Measurements from ENCODE around the gene CAPN9.

Gene CAPN9

GRCh38 chr1:230796626-230797025 is 49.4 kb downstream of the CAPN9 start:
- no peak for DNase-seq (ENCODE audit: low read depth)

GRCh38 chr1:230797376-230797920 is 50.3 kb downstream of the CAPN9 start:
- no peak for DNase-seq (ENCODE audit: low read depth)

- no peak for DNase-seq (ENCODE audit: low read depth)
Observed at GRCh38 chr1:230797942-230798365, 50.8 kb downstream of the CAPN9 start.

GRCh38 chr1:230798491-230798890 is 51.3 kb downstream of the CAPN9 start:
- no peak for DNase-seq (ENCODE audit: low read depth)

- DNase-seq (ENCODE audit: low read depth): no peak
Observed at GRCh38 chr1:230800891-230801840, 54.0 kb downstream of the CAPN9 start.

GRCh38 chr1:230804396-230804795 is 57.2 kb downstream of the CAPN9 start:
- no peak for DNase-seq (ENCODE audit: low read depth)

- DNase-seq (ENCODE audit: low read depth): no peak
Observed at GRCh38 chr1:230806552-230806951, 59.4 kb downstream of the CAPN9 start.

GRCh38 chr1:230807029-230807428 is 59.8 kb downstream of the CAPN9 start:
- no peak for DNase-seq (ENCODE audit: low read depth)

GRCh38 chr1:230807561-230808280 is 60.5 kb downstream of the CAPN9 start:
- no peak for DNase-seq (ENCODE audit: low read depth)

GRCh38 chr1:230808281-230808872 is 61.2 kb downstream of the CAPN9 start:
- DNase-seq (ENCODE audit: low read depth): no peak

- no peak for DNase-seq (ENCODE audit: low read depth)
Observed at GRCh38 chr1:230809256-230809990, 62.2 kb downstream of the CAPN9 start.

GRCh38 chr1:230812568-230812967 is 65.4 kb downstream of the CAPN9 start:
- DNase-seq (ENCODE audit: low read depth): no peak

GRCh38 chr1:230814949-230815692 is 67.9 kb downstream of the CAPN9 start:
- DNase-seq (ENCODE audit: low read depth): no peak

- DNase-seq (ENCODE audit: low read depth): no peak
Observed at GRCh38 chr1:230816018-230816417, 68.8 kb downstream of the CAPN9 start.

- no peak for DNase-seq (ENCODE audit: low read depth)
Observed at GRCh38 chr1:230818367-230818766, 71.2 kb downstream of the CAPN9 start.

- DNase-seq (ENCODE audit: low read depth): no peak
Observed at GRCh38 chr1:230818901-230819300, 71.7 kb downstream of the CAPN9 start.

GRCh38 chr1:230819976-230820375 is 72.8 kb downstream of the CAPN9 start:
- DNase-seq (ENCODE audit: low read depth): no peak

- DNase-seq (ENCODE audit: low read depth): no peak
Observed at GRCh38 chr1:230820568-230820967, 73.4 kb downstream of the CAPN9 start.

GRCh38 chr1:230821346-230821745 is 74.2 kb downstream of the CAPN9 start:
- DNase-seq (ENCODE audit: low read depth): no peak

- no peak for DNase-seq (ENCODE audit: low read depth)
Observed at GRCh38 chr1:230822092-230822581, 74.9 kb downstream of the CAPN9 start.

GRCh38 chr1:230823426-230823825 is 76.2 kb downstream of the CAPN9 start:
- DNase-seq (ENCODE audit: low read depth): no peak

All from stimulated activated CD8-positive, alpha-beta memory T cell treated with anti-CD3 and anti-CD28 coated beads, Interleukin-15, amount 100 ng/mL, for 24 hours (primary cell).